HG03442 (cell line): ENCODE measurements around the gene CCSAP.
"Not testable (repeated sequence)": the region's sequence is repeated elsewhere in the genome, so short reads cannot be mapped to it uniquely, and the experiment has no call there.

ENCODE experiments used
- ATAC-seq: cut with Tn5 transposase; IDR thresholded peaks from one replicate; pipeline ENCODE4 v1.9.1; 2021; ENCODE audit warnings: mild to moderate bottlenecking, moderate library complexity; ENCODE audit not compliant: unreplicated experiment

The CCSAP gene

DNA sequence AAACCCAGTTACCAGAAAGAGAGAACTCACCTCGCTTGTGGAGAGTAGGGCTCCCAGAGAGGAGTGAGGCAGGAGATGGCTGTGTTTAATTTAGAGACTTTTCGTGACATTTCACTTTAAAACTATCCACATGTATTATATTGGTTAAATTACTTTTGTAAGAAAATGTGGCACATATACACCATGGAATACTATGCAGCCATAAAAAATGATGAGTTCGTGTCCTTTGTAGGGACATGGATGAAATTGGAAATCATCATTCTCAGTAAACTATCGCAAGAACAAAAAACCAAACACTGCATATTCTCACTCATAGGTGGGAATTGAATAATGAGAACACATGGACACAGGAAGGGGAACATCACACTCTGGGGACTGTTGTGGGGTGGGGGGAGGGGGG lies 51.2 kb downstream of the CCSAP start:
- not testable (repeated sequence) for ATAC-seq

- no peak for ATAC-seq
Observed at GRCh38 chr1:229288516-229288915, 54.3 kb downstream of the CCSAP start.

DNA sequence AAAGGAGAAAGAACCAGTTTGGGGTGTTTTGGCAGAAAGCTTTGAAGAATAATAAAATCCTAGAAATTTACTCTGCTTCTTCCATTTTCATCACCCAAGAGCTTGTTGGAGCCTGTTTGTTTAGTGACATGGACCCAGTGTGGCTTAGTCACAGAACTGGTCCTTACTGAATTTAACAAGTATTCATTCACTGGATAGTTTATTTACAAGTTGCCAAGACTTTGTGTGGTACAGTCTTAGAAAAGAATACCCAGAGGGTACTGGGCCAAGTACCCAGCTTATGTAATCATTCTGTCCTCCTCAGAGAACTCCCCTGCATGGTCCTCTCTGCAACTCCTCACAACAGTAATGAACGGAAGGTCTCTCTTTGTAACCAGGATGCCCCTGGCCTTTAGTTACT lies 55.6 kb downstream of the CCSAP start:
- no peak for ATAC-seq

- ATAC-seq: no peak
Observed at GRCh38 chr1:229286099-229286766, 56.6 kb downstream of the CCSAP start.

- no peak for ATAC-seq
Observed at GRCh38 chr1:229285440-229285839, 57.4 kb downstream of the CCSAP start.

DNA sequence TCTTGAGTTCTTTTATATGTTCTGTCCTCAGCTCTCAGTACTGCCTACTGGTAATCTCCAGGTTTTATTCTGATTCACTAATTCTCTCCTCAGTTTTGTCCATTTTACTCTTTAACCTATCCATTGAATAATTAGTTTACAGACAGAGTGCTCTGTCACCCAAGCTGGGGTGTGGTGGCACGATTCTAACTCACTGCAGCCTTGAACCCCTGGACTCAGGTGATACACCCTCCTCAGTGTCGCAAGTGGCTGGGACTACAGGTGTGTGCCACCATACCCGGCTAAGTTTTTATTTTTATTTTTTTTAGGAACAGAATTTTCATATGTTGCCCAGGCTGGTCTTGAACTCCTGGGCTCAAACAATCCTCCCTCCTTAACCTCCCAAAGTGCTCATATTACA lies 58.0 kb downstream of the CCSAP start:
- ATAC-seq: no peak

- no peak for ATAC-seq
Observed at GRCh38 chr1:229283183-229283611, 59.6 kb downstream of the CCSAP start.

DNA sequence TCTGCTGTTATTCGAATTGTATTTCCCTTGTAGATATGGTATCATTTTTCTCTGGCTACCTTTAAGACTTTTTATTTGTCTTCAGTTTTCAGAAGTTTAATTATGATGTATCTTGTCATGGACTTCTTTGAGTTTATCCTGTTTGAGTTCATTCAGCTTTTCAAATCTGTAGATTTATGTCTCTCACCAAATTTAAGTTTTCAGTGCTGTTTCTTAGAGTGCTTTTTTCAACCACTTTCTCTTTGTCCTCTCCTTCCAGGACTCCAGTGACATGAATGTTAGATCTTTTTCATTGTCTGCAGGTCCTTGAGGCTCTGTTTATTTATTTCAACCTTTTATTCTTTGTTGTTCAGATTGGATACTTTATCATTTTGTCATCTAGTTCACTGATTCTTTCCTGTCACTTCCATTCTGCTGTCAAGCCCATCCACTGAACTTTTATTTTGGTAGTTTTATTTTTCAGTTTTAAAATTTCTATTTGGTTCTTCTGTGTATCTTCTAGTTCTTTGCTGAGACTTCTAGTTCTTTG lies 60.5 kb downstream of the CCSAP start:
- no peak for ATAC-seq

- no peak for ATAC-seq
Observed at GRCh38 chr1:229281339-229281926, 61.4 kb downstream of the CCSAP start.

DNA sequence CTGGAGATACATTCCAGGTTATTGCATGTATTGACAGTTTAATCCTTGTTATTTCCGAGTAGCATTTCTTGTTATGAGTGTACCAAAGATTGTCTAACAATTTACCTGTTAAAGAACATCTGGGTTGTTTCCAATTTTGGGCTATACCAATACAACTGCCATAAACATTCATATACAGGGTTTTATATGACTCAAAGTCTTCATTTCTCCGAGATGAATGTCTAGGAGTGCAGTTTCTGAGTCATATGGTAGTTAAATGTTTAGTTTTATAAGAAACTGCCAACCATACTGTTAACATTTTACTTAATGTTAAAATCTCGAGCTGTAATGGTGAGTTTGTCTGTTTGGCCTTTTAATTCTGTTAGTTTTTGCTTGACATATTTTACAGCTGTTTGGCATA lies 61.9 kb downstream of the CCSAP start:
- ATAC-seq: no peak

- ATAC-seq: no peak
Observed at GRCh38 chr1:229280037-229280828, 62.6 kb downstream of the CCSAP start.

- ATAC-seq: no peak
Observed at GRCh38 chr1:229279242-229279641, 63.6 kb downstream of the CCSAP start.

DNA sequence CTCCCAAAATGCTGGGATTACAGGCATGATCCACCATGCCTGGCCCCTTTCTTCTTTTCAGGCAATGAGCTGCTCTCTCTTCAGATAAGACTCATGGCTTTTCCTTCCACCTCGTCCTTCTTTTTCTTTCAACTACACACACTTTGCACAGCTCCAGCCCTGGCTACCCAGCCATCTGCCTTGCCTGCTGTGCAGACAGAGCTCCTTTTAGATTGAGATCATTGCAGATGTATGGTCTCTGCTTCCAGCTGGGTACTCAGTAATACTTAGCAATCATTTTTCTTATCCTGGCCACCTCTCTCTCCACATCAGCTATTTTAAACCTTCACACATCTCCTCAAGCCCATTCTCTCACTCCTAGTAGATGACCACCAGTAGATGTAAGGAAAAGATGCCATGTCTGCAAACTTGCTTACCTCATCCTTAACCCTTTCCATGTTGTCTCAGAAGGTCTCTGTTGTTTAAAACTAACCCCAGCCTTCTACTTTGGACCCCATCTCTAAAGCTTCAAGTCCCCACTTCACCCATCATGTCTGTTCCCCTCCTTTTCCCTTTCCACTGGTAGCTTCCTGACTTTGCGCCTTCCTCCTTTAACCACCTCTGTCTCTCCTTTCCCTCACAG lies 64.6 kb downstream of the CCSAP start:
- ATAC-seq: no peak

DNA sequence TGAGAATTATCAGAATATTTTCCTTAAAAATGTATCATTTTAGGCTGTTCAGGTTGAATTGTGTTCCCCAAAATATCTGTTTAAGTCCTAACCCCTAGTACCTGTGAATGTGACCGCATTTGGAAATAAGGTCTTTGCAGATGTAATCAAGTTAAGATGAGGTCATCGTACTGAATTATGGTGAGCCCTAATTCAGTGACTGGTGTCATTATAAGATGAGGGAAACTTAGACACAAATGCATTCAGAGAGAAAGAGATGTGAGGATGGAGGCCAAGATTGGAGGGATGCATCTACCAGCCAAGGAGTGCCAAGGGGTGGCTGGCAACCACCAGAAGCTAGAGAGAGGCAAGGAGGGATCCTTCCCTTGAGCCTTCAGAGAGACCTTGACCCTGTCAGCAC lies 67.8 kb downstream of the CCSAP start:
- ATAC-seq: no peak

- no peak for ATAC-seq
Observed at GRCh38 chr1:229273507-229274232, 69.2 kb downstream of the CCSAP start.

DNA sequence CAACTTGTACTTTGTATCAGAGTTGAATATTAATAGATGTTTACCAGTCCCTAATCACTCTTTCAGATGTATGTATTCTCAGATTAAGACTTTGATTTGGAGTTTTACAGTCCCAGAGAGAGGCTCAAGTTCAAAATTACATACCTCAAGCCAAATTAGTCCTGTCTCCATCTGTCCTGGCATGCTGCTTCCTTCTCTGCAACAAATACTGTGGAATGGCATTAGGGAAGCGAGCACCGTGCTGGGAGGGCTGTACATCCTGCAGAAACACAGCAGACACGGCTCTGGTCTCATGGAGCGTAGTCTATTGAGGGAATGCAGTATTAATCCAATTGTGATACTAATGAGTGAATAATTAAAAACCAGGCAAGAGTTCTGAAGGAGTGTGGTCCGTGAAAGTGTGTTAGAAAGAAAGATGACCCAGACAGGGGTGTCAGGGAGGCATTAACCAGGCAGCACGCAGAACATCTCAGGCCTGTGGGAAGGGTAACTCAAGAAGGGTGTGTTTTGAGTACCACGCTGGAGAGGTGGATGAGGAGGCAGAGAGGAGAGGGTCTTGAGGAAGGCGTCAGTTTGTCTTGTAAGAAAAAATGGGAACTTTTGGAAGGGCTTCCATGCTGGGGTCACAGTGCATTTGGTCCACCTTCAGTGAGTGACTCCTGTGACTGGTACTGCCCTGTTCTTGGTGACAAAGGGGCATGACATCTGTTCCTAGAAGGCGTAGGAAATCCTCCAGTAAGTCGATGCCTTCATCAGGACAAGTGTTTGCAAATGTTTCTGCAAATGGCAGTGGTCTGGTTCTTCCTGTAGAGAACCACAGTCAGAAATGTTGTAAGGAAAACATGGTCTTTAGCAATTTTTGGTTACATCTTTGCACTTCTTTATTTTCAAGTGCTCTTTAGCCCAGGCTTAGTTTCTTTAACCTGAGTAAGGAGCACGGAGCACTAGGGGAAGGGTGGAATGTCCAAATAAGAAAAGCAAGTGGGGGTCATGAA lies 70.4 kb downstream of the CCSAP start:
- no peak for ATAC-seq

GRCh38 chr1:229271448-229272159 lies 71.2 kb downstream of the CCSAP start:
- ATAC-seq: peak; percentile 46
